NB4 (cell line): ENCODE results near the gene LFNG.

Experiments used
- CTCF ChIP-seq: IDR thresholded peaks from one replicate; pipeline ENCODE4 v1.5.1; 2012; ENCODE audit warnings: low read depth, low read length
- POLR2A ChIP-seq: IDR thresholded peaks from 2 replicates; pipeline ENCODE4 v1.6.1; 2011; ENCODE audit warnings: mild to moderate bottlenecking; ENCODE audit not compliant: insufficient read length; ENCODE audit errors: extremely low read depth

GRCh38 chr7:2540133-2540532, 20.6 kb downstream of the LFNG start:
- TF ChIP-seq CTCF (no peak), POLR2A (no peak)
